GM18867 (cell line): ENCODE results near the gene MAJIN.

ENCODE experiments used
- ATAC-seq: cut with Tn5 transposase; IDR thresholded peaks from one replicate; pipeline ENCODE4 v1.9.1; 2021; ENCODE audit warnings: mild to moderate bottlenecking, moderate library complexity; ENCODE audit not compliant: unreplicated experiment

Gene MAJIN

DNA sequence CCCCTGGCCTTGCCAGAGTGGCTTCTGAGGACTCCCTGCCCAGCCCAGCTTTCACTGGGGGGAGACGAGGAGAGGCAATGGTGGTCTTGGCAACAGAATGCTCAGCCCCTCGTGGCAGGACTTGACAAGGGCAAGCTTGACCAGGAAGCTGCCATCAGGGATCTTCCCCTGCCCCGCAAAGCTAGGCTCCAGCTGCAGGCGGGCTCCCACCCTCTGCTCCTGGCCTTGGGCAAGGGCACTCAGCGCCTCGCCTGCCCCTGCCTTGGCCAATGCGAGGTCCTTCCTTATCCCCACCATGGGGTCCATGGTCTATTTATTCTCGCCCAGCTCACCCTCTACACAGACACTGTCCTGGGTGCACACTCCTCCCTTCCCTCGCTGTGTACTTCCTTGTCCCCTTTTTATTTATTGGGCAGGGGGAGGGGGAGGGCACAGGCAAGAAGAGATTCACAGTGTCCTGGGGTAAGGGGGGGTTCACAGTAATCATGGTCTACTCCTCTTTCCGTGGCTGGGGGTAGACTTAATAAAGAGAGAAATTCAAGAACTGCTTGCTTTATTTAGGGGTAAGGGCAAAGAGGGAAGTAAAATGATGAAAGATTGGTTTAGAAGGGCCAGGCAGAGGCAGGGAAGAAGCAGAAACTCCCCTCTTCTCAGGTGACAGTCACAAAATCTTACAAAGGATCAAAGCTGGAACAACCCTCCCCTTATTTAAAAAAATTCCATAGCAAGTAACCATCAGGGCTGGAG is 37.8 kb downstream of the MAJIN start:
- no peak for ATAC-seq

GRCh38 chr11:64933213-64933934 is 38.5 kb downstream of the MAJIN start:
- no peak for ATAC-seq

GRCh38 chr11:64932324-64932723 is 39.6 kb downstream of the MAJIN start:
- no peak for ATAC-seq

DNA sequence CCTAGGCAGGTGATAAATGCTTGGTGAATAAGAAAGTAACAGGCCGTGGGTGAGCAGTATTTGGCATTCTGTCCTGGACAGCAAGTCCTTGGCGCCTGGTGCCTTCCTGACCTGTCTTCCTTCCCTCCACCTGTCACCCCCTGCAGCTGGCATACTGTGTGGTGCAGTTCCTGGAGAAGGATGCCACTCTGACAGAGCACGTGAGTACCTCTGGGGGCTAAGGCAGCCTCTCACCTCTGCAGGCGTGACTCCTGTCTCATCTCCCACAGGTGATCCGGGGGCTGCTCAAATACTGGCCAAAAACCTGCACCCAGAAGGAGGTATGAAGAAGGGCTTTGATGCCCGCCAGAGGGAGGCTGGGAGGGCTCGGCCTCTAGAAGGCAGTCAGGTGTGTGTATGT is 40.6 kb downstream of the MAJIN start:
- ATAC-seq, result no peak

DNA sequence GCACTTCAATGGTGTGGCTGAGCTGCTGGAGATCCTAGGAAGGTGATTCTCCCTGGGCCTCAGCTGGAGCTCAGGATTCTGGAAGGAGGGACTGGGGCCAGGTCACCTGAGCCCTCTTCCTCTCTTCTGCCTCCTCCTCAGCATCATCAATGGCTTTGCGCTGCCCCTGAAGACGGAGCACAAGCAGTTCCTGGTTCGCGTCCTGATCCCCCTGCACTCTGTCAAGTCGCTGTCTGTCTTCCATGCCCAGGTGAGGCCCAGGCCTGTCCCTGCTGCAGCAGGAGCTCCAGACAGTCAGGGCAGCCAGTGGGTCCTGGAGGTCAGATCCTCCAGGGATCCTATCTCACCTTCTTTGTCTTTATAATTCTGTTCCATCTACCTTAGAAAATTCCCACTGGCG is 41.6 kb downstream of the MAJIN start:
- ATAC-seq, result no peak

DNA sequence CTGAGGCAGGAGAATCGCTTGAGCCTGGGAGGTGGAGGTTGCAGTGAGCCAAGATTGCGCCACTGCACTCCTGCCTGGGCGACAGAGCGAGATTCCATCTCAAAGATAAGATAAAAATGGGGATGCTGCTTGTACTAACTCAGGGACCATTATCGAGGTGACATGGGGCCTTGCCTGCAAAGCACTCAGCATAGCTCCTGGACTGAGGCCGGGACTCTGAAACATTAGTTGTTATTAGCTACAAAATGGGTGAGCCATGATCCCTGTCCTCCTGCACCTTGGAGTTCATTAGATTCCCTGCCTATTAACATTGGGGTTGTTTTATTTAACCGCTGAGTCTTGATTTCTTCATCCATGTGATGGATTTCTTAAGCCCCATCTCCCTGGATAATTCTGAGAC is 42.3 kb downstream of the MAJIN start:
- no peak for ATAC-seq

- no peak for ATAC-seq
These were observed 43.0 kb downstream of the MAJIN start for GRCh38 chr11:64928957-64929356.

DNA sequence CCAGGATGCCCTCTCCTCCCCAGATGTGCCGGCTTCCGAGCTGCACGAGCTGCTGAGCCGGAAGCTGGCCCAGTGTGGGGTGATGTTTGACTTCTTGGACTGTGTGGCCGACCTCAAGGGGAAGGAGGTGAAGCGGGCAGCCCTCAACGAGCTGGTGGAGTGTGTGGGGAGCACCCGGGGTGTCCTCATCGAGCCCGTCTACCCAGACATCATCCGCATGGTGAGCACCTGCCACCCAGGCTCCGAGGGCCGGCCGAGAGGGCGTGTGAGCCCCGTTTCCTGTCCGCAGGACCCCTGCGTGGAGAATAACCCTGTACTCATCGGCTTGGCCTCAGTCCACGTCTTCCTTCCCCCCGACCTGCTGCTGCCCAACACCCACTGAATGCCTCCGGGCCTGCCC is 45.2 kb downstream of the MAJIN start:
- no peak for ATAC-seq

DNA sequence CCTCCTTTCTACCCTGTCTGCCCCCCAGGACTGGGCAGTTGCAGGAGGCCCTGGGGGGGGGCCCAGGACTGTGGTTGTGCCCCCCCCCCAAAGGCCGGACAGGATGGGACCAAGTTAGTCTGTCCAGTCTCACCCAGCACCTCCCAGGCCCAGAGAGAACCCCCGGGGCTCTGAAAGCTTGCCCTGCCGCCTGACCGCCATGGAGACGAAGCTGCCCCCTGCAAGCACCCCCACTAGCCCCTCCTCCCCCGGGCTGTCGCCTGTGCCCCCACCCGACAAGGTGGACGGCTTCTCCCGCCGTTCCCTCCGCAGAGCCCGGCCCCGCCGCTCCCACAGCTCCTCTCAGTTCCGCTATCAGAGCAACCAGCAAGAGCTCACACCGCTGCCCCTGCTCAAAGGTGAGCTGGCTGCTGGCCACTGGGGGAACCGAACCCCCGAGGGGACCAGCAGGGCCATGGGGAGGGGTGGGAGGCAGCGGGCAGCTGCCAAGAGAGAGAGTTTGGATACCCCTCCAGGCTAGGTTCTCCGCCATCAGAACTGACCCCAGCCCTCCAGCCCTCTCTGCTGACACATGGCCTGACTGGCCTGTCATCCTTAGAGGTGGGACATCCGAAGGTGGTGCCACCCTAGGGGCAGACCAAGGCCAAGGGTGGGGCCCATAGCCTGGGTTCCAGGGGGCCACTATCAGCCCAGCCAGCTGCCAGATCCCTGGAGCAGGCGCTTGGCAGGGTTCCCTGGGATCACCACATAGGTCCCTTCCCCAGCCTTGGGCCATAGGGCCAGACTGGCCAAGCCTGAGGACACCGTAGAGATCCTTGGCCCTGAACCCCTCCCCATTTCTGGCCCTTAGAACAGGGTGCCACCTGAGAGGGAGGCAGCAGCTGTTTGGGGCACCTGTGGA is 46.1 kb downstream of the MAJIN start:
- ATAC-seq, result no peak

DNA sequence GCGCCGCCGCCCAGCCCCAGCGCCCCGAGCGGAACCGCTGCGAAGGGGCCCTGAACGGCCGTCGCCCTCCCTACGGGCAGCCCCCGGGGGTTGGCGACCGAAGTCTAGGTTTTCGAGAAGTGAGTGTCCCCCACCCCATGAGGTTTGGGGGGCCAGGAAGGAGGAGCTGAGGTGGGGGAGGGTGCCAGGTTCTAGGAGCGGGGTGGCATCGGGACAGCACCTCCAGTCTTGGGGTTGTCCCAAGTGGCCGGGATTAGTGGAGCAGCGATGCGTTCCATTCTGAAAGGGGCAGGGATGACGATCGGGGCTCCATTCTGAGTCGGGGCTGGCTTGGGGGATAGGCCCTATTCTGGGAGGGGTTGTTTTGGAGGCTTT is 47.0 kb downstream of the MAJIN start:
- no peak for ATAC-seq

DNA sequence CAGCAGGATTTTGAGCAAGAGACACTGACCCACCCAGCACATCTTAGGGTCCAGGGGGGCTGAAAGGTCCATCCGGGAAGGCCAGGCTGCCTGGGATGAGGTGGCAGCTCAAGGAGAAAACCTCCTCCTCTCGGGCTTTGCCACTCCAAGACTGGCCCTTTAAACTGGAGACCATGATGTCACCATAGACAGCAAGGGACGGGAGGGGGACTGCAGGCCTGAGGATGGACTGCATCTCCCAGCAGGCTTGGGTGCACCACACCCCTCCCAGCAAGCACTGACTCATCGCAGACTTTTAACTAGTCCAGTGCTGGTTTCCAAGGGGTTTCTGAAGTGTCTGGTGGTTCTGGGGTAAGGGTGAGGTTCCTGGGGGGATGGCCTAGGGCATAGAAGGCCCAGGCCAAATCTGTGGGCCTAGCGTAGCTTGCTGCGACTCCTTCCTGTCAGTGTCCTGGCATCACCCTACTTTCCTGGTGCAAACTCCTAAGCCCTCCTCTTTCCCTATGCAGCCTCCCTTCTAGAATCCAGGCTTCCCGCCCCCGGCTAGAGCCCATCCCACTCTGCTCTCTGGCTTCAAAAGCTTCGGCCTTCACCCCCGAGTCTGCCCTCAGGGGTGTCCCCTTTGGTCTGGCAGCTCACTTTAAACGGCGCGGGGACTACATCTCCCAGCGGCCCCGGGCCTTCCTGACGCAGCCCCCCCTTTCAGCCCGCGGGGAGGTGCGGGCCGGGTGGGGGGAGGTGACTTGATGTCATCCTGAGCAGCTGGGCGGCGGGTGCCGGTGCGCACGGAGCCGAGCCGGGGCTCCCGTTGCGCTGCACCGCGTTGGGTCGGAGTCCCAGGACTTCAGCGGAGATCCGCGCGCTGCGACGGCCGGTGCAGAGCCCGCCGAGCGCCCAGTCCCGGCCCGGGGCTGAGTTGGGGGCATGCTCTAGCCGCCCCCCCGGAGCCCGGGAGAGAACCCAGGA is 47.7 kb downstream of the MAJIN start, which contains the start of gene PPP2R5B:
PPP2R5B (plus strand) TSS at position 746 of the 966 bp plus-strand sequence. CDS start 1,046 bp downstream, outside the sequence.
- ATAC-seq, result peak; percentile 83

DNA sequence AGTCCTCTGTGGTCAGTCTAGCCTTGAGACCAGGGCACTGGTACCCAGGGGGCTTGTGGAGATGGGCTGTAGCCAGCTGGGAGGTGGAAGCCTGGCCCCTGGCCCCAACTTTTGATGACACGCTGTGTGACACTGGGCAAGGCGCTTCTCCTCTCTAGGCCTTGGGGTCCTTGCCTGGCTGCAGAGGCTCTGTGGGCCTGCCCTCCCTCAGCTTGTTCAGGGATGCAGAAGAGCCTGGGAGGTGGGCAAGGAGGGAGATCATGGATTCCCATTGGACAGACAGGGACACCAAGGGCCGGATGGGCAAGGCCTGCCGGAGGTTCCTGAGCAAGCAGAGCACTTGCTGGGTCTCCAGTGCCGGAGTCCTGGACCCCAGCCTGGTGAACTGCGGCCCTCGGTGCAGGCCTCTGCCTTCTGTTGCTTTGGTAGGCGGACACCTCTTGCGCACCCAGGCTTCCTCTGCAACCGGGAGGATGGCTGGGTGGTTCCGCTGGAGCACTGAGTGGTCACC is 48.7 kb downstream of the MAJIN start:
- ATAC-seq, result no peak

GRCh38 chr11:64921384-64921783 is 50.5 kb downstream of the MAJIN start:
- ATAC-seq, result no peak

DNA sequence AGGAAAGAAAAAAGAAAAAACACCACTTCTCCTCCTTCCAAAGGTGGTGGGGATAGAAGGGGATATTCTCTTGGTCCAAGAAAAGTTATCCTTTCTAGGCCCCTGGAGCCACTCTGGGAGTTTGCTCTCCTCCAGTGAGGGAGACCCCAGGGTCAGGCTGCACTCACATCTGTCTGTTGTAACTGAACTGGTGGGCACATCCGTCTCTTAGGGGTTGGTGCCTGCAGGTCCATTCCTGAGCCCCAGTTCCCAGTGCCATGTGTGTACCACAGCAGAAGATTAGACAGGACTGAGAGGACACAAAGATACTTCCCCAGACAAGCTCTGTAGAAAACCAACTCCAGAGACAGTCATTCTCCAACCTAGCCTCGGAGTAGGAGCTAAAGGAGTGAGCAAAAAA is 51.8 kb downstream of the MAJIN start:
- no peak for ATAC-seq

DNA sequence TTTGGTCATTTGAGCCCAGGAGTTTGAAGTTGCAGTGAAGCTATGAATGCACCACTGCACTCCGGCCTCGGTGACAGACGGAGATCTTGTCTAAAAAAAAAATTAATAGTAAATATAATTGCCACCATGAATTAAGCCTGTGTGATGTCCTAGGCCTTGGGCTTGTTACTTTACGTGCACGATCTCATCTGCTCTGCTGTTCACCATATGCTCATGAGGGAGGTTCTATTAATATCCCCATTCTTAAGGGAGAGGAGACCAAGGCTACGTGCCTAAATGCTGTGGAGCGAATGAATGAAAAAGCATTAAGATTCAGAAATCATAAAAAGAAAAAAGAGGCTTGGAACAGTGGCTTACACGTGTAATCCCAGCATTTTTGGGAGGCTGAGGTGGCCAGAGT is 52.3 kb downstream of the MAJIN start:
- no peak for ATAC-seq

GRCh38 chr11:64918017-64918416 is 53.9 kb downstream of the MAJIN start:
- no peak for ATAC-seq

GRCh38 chr11:64917663-64917995 is 54.3 kb downstream of the MAJIN start:
- ATAC-seq, result no peak

DNA sequence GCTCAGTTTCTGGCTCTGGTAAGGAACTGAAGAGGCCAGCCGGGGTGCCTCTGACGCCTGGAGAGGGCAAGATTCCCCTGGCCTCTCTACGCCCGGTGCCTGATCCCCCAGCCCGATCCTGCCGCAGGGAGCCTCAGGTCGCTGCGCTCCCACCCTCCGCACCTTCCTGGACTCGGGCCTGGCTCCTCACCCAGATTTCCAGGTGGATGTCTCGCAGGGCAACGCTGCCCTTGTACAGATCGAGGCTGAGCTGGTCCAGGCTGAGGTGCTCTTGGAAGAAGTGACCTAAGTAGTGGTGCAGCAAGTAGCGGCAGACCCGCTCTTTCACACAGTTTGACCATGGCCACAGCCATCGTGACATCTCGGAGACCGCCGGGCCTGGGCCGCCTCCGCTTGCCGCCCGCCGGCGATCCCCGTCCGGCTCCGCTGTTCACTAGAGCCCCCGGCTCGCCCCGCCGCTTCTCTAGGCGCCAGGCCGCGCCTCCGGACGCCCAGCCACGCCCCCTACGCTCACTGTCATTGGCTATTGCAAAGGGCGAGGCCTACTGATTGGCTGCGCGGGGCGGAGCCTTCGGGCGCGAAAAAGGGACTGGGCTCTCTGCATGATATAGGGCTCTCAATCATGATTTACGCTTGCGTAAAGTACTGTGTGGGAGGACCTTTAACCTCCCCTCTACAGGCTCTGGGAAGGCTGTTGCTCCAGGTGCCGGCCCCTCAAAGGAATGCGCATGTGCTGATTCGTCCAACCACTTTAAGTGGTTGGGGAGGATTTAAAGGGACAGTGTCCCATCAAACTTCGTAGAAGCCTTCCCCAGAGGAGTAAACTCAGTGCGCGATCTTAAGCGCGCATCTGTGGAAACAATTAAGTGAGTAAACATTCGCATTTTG is 54.9 kb downstream of the MAJIN start, which contains the start of gene ATG2A:
ATG2A (minus strand) TSS at position 435 of the 888 bp plus-strand sequence; CDS start at position 361, 74 bp downstream.
- peak; percentile 90 for ATAC-seq
